Neural progenitor cell (in vitro differentiated cells): ENCODE data around the gene PAH. TPM values are rescaled to one million over a fixed set of nuclear protein-coding genes. Genes with fewer than 3 reads are reported as not detected.

Experiments
- DNase-seq: peaks from one replicate; pipeline ENCODE4 v3.0.0-alpha.2; 2016; ENCODE audit warnings: low spot score
- H2AFZ ChIP-seq: fragments of 200-600 bp; sonication (generic); replicated peaks from 2 replicates; pipeline ENCODE4 v1.6.1; 2016; ENCODE audit warnings: antibody characterized with exemption
- H3F3A ChIP-seq: fragments of 200-600 bp; sonication (generic); 2 replicates; pipeline ENCODE4 v1.6.1; 2016; ENCODE audit warnings: antibody characterized with exemption, low read depth
- H3K27ac ChIP-seq: fragments of 200-600 bp; sonication (generic); 2 replicates; pipeline ENCODE4 v1.5.1; 2016; ENCODE audit warnings: mild to moderate bottlenecking
- H3K27me3 ChIP-seq: fragments of 200-600 bp; sonication (generic); 2 replicates; pipeline ENCODE4 v1.6.1; 2016; ENCODE audit warnings: mild to moderate bottlenecking, moderate library complexity
- H3K36me3 ChIP-seq: fragments of 200-600 bp; sonication (generic); 2 replicates; pipeline ENCODE4 v1.5.1; 2016
- H3K4me1 ChIP-seq: fragments of 200-600 bp; sonication (generic); 2 replicates; pipeline ENCODE4 v1.6.1; 2016; ENCODE audit warnings: mixed run types
- H3K4me2 ChIP-seq: fragments of 200-600 bp; sonication (generic); 2 replicates; pipeline ENCODE4 v1.6.1; 2016
- H3K4me3 ChIP-seq: fragments of 200-600 bp; sonication (generic); 2 replicates; pipeline ENCODE4 v1.5.1; 2016
- H3K79me2 ChIP-seq: fragments of 200-600 bp; sonication (generic); 2 replicates; pipeline ENCODE4 v1.6.1; 2016; ENCODE audit warnings: low read depth
- H3K9ac ChIP-seq: fragments of 200-600 bp; sonication (generic); 2 replicates; pipeline ENCODE4 v1.6.1; 2016
- H3K9me3 ChIP-seq: fragments of 200-600 bp; sonication (generic); 2 replicates; pipeline ENCODE4 v1.5.1; 2016; ENCODE audit warnings: low read depth
- H4K20me1 ChIP-seq: fragments of 200-600 bp; sonication (generic); 2 replicates; pipeline ENCODE4 v1.6.1; 2016; ENCODE audit warnings: low read depth
- H3K27ac Mint-ChIP-seq: 3 replicates; pipeline ENCODE4 v1.8.0; 2021; ENCODE audit warnings: mixed read lengths
- H3K27me3 Mint-ChIP-seq: 2 replicates; pipeline ENCODE4 v1.8.0; 2022; ENCODE audit warnings: low read depth, mild to moderate bottlenecking, inconsistent platforms, moderate library complexity, mixed read lengths; ENCODE audit not compliant: insufficient read depth
- H3K36me3 Mint-ChIP-seq: 3 replicates; pipeline ENCODE4 v1.8.0; 2021; ENCODE audit warnings: mixed read lengths
- H3K4me1 Mint-ChIP-seq: 3 replicates; pipeline ENCODE4 v1.8.0; 2021; ENCODE audit warnings: mixed read lengths
- H3K4me3 Mint-ChIP-seq: 3 replicates; pipeline ENCODE4 v1.8.0; 2021; ENCODE audit warnings: mild to moderate bottlenecking, moderate library complexity, mixed read lengths
- H3K9me3 Mint-ChIP-seq: 3 replicates; pipeline ENCODE4 v1.8.0; 2020; ENCODE audit warnings: mixed read lengths
- CTCF ChIP-seq: fragments of 200-600 bp; sonication (generic); IDR thresholded peaks from 2 replicates; pipeline ENCODE4 v1.5.1; 2017; ENCODE audit warnings: antibody characterized with exemption, mild to moderate bottlenecking
- EZH2 ChIP-seq: fragments of 200-600 bp; sonication (generic); IDR thresholded peaks from 2 replicates; pipeline ENCODE4 v1.6.1; 2017; ENCODE audit warnings: antibody characterized with exemption, mild to moderate bottlenecking, moderate library complexity
- EZH2phosphoT487 ChIP-seq: fragments of 200-600 bp; sonication (generic); IDR thresholded peaks from 2 replicates; pipeline ENCODE4 v1.6.1; 2017; ENCODE audit warnings: antibody characterized with exemption
- total RNA-seq: library from RNA; depleted of rRNA; stranded (reverse); fragments of >200 nt; gene quantifications from 2 replicates; pipeline ENCODE4 v1.2.3, GENCODE V29; 2015; ENCODE audit warnings: low replicate concordance

Gene PAH
- total RNA-seq, 1 donor from 2014 or later, result 0.07 TPM

DNA sequence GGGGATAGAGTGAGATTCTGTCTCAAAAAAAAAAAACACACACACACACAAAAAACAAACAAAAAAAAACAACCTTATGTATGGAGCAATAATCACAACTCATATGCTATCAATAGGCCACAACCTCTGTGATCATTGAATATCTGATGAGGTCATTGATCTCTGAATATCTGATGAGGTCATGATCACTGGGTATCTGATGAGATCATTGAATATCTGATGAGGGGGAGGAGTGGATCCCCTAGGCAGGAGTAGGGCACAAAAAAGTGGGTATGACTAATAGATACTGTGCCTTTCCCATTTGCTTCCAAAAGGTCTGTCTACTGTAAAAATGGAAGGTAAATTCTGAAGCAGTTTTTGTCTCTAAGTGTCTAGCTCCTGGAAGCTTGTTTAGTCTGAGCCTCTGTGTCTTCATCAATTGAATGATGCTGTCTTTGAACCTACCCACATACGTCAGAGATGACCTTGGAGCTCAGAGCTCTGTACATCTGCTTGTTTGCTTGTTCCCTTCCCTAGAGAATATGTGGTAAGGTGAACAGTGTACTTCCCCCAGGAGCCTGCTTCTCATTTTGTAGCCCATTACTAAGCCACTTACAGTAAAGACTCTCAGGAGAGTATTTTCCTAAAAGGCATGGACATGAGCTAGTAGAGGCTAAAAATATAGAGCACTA is 13.6 kb downstream of the PAH start:
- H3K36me3 Mint-ChIP-seq, result no peaks in the 10 kb centered on the region
- Histone ChIP-seq H2AFZ (no peak overlapping the region), H4K20me1 (no peaks in the 10 kb centered on the region), H3K4me1 (no peaks in the 10 kb centered on the region), H3K79me2 (no peaks in the 10 kb centered on the region), H3K36me3 (no peaks in the 10 kb centered on the region), H3K27me3 (no peaks in the 10 kb centered on the region), H3K27ac (no peak overlapping the region), H3K9me3 (no peaks in the 10 kb centered on the region), H3K4me3 (no peak overlapping the region), H3F3A (no peaks in the 10 kb centered on the region), H3K9ac (no peak overlapping the region), H3K4me2 (no peak overlapping the region)
- no peak overlapping the region for H3K4me3 Mint-ChIP-seq
- no peaks in the 10 kb centered on the region for H3K4me1 Mint-ChIP-seq
- TF ChIP-seq EZH2, result no peak
- TF ChIP-seq CTCF, result no peak
- TF ChIP-seq EZH2phosphoT487, result no peak
- DNase-seq, result no peak
- H3K9me3 Mint-ChIP-seq, result peaks cover 2% of the 10 kb centered on the region
- peaks cover 6% of the 10 kb centered on the region for H3K27me3 Mint-ChIP-seq
- no peak overlapping the region for H3K27ac Mint-ChIP-seq

GRCh38 chr12:102902093-102902492 is 15.0 kb downstream of the PAH start:
- H3K9ac ChIP-seq, result no peak overlapping the region
- no peaks in the 10 kb centered on the region for H3K4me1 ChIP-seq
- H3K4me3 Mint-ChIP-seq, result no peak overlapping the region
- no peaks in the 10 kb centered on the region for H3F3A ChIP-seq
- TF ChIP-seq EZH2phosphoT487 (no peak), CTCF (no peak), EZH2 (no peak)
- H3K79me2 ChIP-seq, result no peaks in the 10 kb centered on the region
- peaks cover 6% of the 10 kb centered on the region for H3K27me3 Mint-ChIP-seq
- no peak overlapping the region for H3K27ac ChIP-seq
- H4K20me1 ChIP-seq, result no peaks in the 10 kb centered on the region
- no peaks in the 10 kb centered on the region for H3K27me3 ChIP-seq
- no peaks in the 10 kb centered on the region for H3K9me3 ChIP-seq
- no peak overlapping the region for H3K4me3 ChIP-seq
- H3K4me2 ChIP-seq, result no peak overlapping the region
- H3K4me1 Mint-ChIP-seq, result no peaks in the 10 kb centered on the region
- H3K36me3 Mint-ChIP-seq, result no peaks in the 10 kb centered on the region
- peaks cover 2% of the 10 kb centered on the region for H3K9me3 Mint-ChIP-seq
- DNase-seq, result no peak
- H3K36me3 ChIP-seq, result no peaks in the 10 kb centered on the region
- H3K27ac Mint-ChIP-seq, result no peak overlapping the region
- H2AFZ ChIP-seq, result no peak overlapping the region

DNA sequence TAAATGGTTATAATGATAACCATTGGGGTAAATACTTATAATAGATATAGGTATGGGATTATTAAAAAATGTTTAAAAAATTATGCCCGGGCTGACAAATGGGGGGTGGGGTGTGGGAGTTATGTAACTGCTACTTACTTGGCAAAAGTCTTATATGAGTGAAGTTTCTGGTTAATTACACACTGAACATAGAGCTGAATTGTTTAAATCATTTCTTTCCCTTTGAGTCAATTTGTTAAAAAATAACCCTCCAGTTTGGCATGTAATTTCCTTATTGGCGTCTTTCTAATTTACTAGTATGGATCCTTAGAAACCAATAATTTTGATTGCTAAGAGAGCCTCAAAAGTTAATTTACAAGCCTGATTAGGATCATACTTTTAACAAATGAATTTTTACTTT is 16.7 kb downstream of the PAH start:
- H3K27ac ChIP-seq, result no peak overlapping the region
- no peak overlapping the region for H3K4me3 ChIP-seq
- H3K27ac Mint-ChIP-seq, result no peak overlapping the region
- H3K27me3 ChIP-seq, result no peaks in the 10 kb centered on the region
- no peaks in the 10 kb centered on the region for H3K9me3 ChIP-seq
- H3K36me3 ChIP-seq, result no peaks in the 10 kb centered on the region
- no peaks in the 10 kb centered on the region for H4K20me1 ChIP-seq
- H2AFZ ChIP-seq, result no peak overlapping the region
- H3K27me3 Mint-ChIP-seq, result peaks cover 6% of the 10 kb centered on the region
- TF ChIP-seq CTCF, result no peak
- no peak for TF ChIP-seq EZH2
- TF ChIP-seq EZH2phosphoT487, result no peak
- no peak overlapping the region for H3K9ac ChIP-seq
- H3K79me2 ChIP-seq, result no peaks in the 10 kb centered on the region
- H3K4me2 ChIP-seq, result no peak overlapping the region
- no peaks in the 10 kb centered on the region for H3K36me3 Mint-ChIP-seq
- H3K4me1 Mint-ChIP-seq, result no peaks in the 10 kb centered on the region
- H3K4me1 ChIP-seq, result no peaks in the 10 kb centered on the region
- H3F3A ChIP-seq, result no peaks in the 10 kb centered on the region
- H3K9me3 Mint-ChIP-seq, result peaks cover 2% of the 10 kb centered on the region
- no peak for DNase-seq
- no peak overlapping the region for H3K4me3 Mint-ChIP-seq
